HPDE6-E6E7 (cell line): ENCODE results near the gene OXER1.

ENCODE experiments used
- DNase-seq: peaks from one replicate; pipeline ENCODE4 v3.0.0; 2011; ENCODE audit warnings: missing footprints; ENCODE audit errors: extremely low spot score

The OXER1 gene

GRCh38 chr2:42794271-42795046 is 30.5 kb upstream of the OXER1 start:
- DNase-seq: no peak

- no peak for DNase-seq
Measured at GRCh38 chr2:42793334-42794270, 29.7 kb upstream of the OXER1 start.

GRCh38 chr2:42792583-42793333 is 28.8 kb upstream of the OXER1 start, which contains the start of gene HAAO:
TSS of gene HAAO (minus strand) at chr2:42792583. CDS start at chr2:42792536, 47 bp downstream.
- DNase-seq: no peak

- DNase-seq: no peak
Measured at GRCh38 chr2:42792087-42792582, 28.2 kb upstream of the OXER1 start.

- DNase-seq: no peak
Measured at GRCh38 chr2:42791606-42792005, 27.7 kb upstream of the OXER1 start.

- DNase-seq: no peak
Measured at GRCh38 chr2:42789751-42790150, 25.8 kb upstream of the OXER1 start.

GRCh38 chr2:42788882-42789281 is 24.9 kb upstream of the OXER1 start:
- DNase-seq: no peak

- DNase-seq: no peak
Measured at GRCh38 chr2:42788478-42788793, 24.5 kb upstream of the OXER1 start.

GRCh38 chr2:42787788-42788477 is 24.0 kb upstream of the OXER1 start:
- DNase-seq: no peak

- no peak for DNase-seq
Measured at GRCh38 chr2:42787424-42787787, 23.5 kb upstream of the OXER1 start.

- no peak for DNase-seq
Measured at GRCh38 chr2:42786561-42787345, 22.8 kb upstream of the OXER1 start.

- no peak for DNase-seq
Measured at GRCh38 chr2:42784204-42784880, 20.4 kb upstream of the OXER1 start.

- DNase-seq: no peak
Measured at GRCh38 chr2:42783511-42783910, 19.6 kb upstream of the OXER1 start.

- no peak for DNase-seq
Measured at GRCh38 chr2:42781181-42781580, 17.2 kb upstream of the OXER1 start.

GRCh38 chr2:42777883-42778805 is 14.2 kb upstream of the OXER1 start:
- no peak for DNase-seq

- DNase-seq: no peak
Measured at GRCh38 chr2:42775810-42776209, 11.9 kb upstream of the OXER1 start.

GRCh38 chr2:42775186-42775585 is 11.3 kb upstream of the OXER1 start:
- no peak for DNase-seq

- no peak for DNase-seq
Measured at GRCh38 chr2:42771546-42772153, 7.7 kb upstream of the OXER1 start.
